Amygdala (tissue), 56 donors: ENCODE data around the gene CDK9.
A peak's percentile ranks its signal among the peaks of the same experiment; 100 is the strongest.
"Not testable (repeated sequence)": the region's sequence is repeated elsewhere in the genome, so short reads cannot be mapped to it uniquely, and the experiment has no call there.

ENCODE experiments used
- DNase-seq, 56 donors: peaks; one replicate each; lab custom pipeline; 2025; lab: John Stamatoyannopoulos, UW

The CDK9 gene

DNA sequence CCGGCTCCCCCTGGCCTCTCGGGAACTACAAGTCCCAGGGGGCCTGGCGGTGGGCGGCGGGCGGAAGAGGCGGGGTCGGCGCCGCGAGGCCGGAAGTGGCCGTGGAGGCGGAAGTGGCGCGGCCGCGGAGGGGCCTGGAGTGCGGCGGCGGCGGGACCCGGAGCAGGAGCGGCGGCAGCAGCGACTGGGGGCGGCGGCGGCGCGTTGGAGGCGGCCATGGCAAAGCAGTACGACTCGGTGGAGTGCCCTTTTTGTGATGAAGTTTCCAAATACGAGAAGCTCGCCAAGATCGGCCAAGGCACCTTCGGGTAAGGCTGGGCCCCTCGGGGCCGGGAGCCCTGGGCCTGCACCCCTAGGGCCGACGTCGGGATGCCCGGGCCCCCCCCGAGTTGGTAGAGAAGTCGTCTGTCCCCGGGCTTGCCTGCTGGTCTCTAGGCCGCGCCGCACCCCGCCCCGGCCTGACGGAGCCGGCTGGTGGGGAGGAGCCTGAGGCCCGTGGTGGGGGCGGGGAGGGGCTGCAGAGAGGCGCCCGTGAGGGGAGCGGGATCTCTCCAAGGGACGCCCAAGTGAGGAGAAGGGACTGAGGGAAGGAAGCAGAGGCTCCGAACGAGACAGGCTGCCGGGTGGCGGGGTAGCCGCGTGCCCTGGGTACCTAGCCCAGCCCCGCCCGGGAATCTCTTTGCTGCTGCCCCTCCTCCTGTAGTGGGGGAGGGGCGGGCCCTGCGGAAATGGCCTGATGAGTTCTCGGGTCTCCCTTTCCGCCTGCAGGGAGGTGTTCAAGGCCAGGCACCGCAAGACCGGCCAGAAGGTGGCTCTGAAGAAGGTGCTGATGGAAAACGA is at the start of gene CDK9:
Gene CDK9 (plus strand): TSS at position 102 of the 840 bp plus-strand sequence. CDS start 115 bp downstream, at position 217.
- peak in 55 of 56 donors; percentile 32 to 92 (median 79) for DNase-seq

- no peak for DNase-seq
These were observed 47.2 kb upstream of the CDK9 start for GRCh38 chr9:127738666-127739065.

- no peak for DNase-seq
These were observed 46.1 kb upstream of the CDK9 start for GRCh38 chr9:127739614-127740330.

- peak in 46 of 56 donors; percentile 10 to 80 (median 54) for DNase-seq
These were observed 43.9 kb upstream of the CDK9 start for GRCh38 chr9:127741831-127742434.

DNA sequence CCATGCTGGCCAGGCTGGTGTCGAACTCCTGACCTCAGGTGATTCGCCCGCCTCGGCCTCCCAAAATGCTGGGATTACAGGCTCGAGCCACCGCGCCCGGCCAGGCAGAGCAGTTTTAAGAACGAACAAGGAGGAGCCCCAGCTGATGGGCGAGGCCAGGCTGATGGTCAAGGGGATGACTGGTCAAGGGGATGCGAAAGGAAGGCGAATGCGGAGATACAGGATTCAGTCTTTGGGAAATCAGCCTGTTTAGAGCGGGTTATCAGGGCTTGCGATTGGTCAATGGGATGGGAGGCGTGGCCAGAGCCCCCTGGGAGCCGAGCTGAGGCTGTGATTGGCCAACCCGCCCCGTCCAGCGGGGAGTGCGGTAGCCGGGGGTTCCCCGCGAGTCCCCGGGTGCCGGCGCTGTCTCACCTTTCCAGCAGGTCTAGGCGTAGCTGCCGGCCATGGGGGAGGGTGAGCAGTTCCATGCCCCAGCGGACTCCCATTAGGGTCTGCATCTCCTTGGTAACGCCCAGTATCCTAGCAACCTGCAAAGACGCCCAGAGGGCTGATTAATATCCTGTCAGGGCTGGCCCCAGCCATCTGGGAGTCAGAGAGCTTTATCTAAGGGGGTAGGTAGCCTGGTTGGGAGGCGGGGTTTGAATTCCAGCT is 43.3 kb upstream of the CDK9 start:
- peak in 3 of 56 donors; percentile 19 to 33 (median 29) for DNase-seq

GRCh38 chr9:127744398-127745110 is 41.3 kb upstream of the CDK9 start:
- no peak for DNase-seq

DNA sequence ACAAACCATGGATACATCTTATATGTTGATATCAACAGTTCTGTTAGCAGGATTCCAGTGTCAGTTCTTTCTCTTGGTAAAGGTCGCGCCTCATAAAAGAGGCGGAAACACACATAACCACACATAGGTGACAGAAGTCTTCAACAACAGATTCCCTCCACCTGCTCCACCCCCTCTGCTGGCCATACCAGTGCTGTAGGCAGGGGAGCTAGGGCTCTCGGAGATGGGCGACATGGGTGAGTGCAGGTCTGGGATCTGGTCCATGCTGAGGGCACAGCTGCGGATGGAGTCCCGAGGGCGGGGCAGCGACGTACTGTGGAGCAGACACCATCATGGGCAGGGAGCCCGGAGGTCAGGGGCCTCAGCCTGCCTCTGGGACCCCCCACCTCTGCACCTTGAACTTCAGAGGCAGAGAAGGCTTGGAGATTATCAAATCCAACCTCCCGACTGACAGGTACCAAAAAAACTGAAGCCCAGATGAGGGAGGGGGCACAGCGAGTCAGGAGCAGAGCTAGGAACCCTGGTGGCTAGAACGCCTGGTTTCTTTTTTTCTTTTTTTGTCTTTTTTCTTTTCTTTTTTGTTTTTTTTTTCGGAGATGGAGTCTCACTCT is 38.8 kb upstream of the CDK9 start:
- DNase-seq: no peak

GRCh38 chr9:127749090-127749787 is 36.6 kb upstream of the CDK9 start:
- no peak for DNase-seq

DNA sequence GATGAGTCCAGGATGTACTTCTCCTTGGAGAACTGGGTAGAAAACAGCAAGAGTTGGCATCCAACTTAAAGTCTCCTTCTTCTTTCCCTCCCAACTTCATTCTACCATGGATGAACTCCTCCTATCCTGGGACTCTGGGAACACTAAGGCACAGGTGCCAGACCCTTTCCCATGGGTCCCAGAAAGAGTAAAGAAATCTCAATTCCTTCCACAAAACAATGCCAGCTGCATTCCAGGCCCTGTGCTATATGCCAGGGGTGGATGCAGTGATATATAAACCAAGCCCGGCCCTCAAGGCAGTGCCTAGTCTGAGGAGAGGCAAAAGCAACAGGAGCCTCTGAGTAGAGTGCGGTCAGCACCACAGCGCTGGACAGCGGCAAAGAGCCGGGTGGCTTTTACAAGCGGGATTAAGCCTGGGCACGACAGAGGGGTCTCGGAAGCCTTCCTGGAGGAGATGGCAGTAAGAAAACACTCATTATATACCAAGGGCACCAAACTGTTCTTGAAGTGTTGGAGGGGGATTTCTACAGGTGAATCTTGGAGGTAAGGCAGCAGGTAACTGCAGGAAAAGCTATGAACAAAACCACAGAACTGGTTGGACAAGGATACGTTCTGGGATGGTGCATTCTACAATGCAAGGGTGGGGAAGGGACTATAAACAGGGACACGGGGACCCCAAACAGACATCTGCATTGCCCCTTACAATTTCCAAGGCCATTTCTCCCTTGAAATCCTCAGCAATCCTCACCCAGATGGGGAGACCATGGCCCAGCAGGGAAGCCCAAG is 34.4 kb upstream of the CDK9 start:
- DNase-seq: no peak

GRCh38 chr9:127753148-127753547 is 32.7 kb upstream of the CDK9 start:
- no peak for DNase-seq

DNA sequence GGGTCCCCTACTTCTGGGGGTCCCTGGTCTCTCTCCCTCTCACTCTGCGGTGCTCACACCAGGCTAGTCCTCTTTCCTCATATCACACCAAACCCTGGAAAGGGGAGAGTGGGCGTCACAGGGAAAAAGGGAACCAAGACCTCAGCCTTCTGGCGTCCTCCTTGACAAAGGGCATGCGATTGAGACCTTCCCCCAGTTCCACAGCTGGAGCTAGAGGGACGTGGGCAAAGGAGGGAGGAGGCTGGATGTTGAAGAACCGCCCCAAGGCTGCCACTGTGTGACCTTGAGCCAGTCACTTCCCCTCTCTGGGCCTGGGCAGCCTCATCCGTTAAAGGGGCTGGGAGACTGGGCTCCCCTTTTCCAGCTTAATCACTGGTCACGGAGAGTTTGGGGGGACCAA is 32.2 kb upstream of the CDK9 start:
- no peak for DNase-seq

GRCh38 chr9:127754099-127755060 is 31.5 kb upstream of the CDK9 start:
- DNase-seq: peak in 35 of 56 donors; percentile 16 to 73 (median 49)

DNA sequence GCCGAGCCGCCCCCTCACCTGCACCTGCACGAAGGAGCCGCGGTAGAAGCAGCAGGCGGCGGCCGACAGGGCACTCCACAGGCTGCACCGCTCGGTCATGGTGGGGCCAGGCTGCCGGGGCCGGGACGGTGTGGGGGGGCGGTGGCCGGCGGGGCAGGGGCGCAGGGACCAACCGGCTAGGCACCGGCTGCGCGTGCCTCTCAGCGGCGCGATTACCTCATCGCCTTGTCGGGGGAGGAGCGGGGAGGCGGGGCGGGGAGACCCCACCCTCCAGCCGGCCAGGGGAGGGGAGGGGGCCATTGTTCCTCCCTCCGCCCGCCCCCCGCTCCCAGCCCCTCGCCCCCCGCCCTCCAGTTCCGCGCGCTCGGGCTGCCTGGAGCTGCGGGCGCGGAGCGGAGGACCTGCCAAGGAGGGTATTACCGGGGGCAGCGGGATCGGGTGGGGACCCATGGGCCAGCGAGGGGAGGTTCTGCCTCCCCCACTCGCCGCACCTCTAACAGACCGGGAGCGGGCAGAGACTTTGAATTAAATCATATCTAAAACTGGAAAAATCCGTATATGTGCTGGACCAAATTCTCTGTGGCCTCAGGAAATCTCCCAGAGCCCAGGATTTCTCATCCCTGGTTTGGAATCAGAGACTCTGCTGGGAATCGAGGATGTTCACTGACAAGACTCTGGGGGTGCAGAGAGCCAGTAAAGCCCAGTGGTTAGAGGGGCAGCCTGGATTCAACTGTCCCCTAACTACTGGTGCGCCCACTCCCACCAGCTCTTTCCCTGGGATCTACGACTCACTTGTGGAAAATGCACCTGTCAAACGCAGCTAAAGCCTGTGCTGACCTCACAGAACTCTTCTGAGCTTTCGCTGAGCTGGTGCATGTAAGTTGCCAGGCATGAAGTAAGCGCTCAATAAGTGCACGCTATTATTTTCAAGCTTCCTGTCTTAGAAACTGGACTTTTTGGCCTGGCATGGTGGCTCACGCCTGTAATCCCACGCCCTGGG is 30.5 kb upstream of the CDK9 start:
- peak in 17 of 56 donors; percentile 5 to 43 (median 25) for DNase-seq

GRCh38 chr9:127756233-127756632 is 29.6 kb upstream of the CDK9 start:
- no peak for DNase-seq

DNA sequence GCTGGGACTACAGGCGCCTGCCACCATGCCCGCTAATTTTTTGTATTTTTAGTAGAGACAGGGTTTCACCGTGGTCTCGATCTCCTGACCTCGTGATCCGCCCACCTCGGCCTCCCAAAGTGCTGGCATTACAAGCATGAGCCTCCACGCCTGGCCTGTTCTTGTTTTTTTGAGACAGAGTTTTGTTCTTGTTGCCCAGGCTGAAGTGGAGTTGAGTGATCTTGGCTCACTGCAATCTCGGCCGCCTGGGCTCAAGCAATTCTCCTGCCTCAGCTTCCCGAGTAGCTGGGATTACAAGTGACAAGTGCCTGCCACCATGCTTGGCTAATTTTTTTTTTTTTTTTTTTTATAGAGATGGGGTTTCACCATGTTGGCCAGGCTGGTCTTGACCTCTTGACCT is 29.1 kb upstream of the CDK9 start:
- DNase-seq: not testable (repeated sequence)

DNA sequence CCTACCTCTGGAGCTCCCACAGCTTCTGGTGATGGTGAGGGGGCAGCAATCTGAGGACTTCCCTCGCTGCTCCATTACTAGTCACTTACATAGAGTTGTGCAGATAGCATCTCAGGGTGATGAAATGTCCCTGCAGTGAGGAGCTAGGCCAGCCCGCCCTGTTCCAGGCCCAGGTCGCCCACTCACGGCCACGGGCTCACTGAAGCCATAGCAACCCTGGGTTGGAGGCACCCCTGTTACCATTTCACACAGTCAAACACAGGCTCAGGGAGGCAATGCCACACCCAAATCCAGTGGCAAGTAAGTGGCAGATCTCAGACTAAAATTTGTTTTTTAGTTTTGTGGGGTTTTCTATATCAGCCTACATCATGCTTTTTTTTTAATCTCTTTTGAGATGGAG is 27.0 kb upstream of the CDK9 start:
- no peak for DNase-seq
